HUES48 (cell line): Measurements from ENCODE around the gene MED27.

Source experiments
- H3K27ac ChIP-seq: one replicate; pipeline ENCODE4 v1.7.0; 2013; ENCODE audit warnings: low read depth, low read length, inconsistent platforms
- H3K27me3 ChIP-seq: 2 replicates; pipeline ENCODE4 v1.6.1; 2013; ENCODE audit warnings: mild to moderate bottlenecking, low read length; ENCODE audit not compliant: control insufficient read depth, insufficient read depth
- H3K36me3 ChIP-seq: 2 replicates; pipeline ENCODE4 v1.6.1; 2013; ENCODE audit warnings: low read length; ENCODE audit not compliant: control insufficient read depth, insufficient read depth
- H3K4me1 ChIP-seq: 2 replicates; pipeline ENCODE4 v1.6.1; 2013; ENCODE audit warnings: mild to moderate bottlenecking, low read length; ENCODE audit not compliant: control insufficient read depth, insufficient read depth
- H3K4me3 ChIP-seq: 2 replicates; pipeline ENCODE4 v1.5.1; 2013; ENCODE audit warnings: mild to moderate bottlenecking, low read depth, low read length
- H3K9ac ChIP-seq: 2 replicates; pipeline ENCODE4 v1.6.1; 2013; ENCODE audit warnings: mild to moderate bottlenecking, low read depth, low read length, moderate library complexity
- H3K9me3 ChIP-seq: 2 replicates; pipeline ENCODE4 v1.6.1; 2013; ENCODE audit warnings: low read length; ENCODE audit not compliant: control insufficient read depth, insufficient read depth

MED27 gene

DNA sequence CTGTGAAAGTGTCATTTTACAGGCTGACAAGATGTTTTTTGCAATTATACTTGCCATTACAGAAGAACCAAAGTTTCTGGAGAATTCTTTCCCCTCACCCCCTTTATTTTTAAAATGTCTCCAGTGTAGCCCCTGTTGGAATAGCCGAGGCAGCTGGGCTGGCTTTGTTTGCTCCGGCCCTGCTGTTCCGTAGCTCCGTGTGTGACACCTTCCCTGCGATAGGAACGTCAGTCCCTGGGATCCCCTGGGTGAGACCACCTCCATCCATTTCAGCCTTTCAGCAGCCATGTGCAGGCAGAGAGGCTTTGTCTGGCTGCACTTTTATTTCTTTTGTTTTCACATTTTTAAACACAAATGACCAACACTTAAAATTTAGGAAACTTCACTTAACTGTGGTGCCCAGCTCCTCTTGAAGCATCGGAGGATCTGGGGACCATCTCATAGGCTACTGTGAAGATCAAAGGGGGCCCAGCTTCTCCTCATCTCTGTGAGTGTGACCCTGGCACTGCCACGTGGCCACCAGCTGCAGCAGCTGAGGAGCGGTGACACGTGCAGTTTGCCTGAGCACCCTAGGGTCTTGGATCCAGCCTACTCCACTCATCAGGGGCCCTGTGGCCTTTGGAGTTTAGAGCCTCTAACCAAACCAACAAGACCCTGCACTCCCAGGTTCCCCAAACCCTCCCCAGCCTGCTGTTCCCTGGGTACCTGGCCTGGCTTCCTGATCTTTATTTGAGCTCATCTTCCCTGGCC, 214.0 kb downstream of the MED27 start:
- Histone ChIP-seq H3K27me3 (no peaks in the 10 kb centered on the region), H3K4me3 (no peak overlapping the region), H3K9me3 (no peaks in the 10 kb centered on the region), H3K4me1 (peaks cover 13% of the 10 kb centered on the region), H3K27ac (no peak overlapping the region), H3K9ac (no peak overlapping the region), H3K36me3 (peaks cover 14% of the 10 kb centered on the region)

DNA sequence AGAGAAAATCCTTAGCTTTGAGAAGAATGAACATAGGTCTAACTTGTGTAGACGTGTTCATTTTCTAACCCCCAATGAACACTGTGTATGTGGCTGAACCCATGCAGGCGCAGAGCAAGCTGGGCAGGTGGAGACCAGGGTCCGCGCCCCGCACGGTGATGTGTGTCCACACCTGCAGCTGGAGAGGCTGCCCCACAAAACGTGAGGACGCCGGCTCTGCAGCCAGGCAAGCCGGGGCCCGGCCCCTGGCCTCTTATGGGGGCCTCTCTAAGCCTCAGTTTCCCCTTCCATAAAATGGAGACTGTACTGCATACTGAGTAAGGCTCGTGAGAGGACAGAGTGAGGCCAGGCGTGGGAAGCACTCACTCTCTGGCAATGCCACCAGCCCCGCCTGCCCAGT, 215.1 kb downstream of the MED27 start:
- no peak overlapping the region for H3K27ac ChIP-seq

DNA sequence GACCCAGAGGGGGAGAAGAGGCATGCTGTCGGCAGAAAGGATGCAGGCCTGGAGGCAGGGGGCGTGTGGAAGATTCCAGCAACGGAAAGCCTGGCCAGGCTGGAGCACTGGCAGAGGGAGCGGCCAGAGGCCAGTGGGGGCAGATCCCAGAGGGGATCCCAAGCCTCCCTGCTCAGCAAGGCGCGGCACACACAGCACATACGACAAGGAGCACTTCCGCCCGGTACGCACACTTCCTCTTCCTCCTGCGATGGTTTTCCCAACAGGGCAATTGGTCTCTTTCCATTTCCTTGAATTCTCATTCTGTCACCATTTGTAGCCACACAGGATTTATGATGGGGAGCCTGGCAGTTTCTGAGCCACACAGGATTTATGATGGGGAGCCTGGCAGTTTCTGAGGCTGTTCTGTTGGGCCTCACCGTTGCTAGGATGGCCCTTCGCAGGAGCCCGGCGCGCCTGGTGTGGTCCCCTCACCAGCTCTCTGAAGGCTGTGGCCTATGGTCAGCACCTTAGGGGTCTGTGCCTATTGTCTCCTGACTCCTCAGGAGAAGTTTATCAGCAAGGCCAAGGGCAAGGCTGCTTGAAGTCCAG, 216.3 kb downstream of the MED27 start:
- Histone ChIP-seq H3K9me3 (no peaks in the 10 kb centered on the region), H3K27me3 (no peaks in the 10 kb centered on the region), H3K9ac (no peak overlapping the region), H3K4me3 (no peak overlapping the region), H3K36me3 (peaks cover 23% of the 10 kb centered on the region), H3K4me1 (no peaks in the 10 kb centered on the region), H3K27ac (no peak overlapping the region)

More for the DNA sequence above, 215.1 kb downstream of the MED27 start:
- Histone ChIP-seq H3K27me3 (no peaks in the 10 kb centered on the region), H3K9me3 (no peaks in the 10 kb centered on the region), H3K36me3 (peaks cover 23% of the 10 kb centered on the region), H3K9ac (no peak overlapping the region), H3K4me1 (peaks cover 9% of the 10 kb centered on the region), H3K4me3 (no peak overlapping the region)

DNA sequence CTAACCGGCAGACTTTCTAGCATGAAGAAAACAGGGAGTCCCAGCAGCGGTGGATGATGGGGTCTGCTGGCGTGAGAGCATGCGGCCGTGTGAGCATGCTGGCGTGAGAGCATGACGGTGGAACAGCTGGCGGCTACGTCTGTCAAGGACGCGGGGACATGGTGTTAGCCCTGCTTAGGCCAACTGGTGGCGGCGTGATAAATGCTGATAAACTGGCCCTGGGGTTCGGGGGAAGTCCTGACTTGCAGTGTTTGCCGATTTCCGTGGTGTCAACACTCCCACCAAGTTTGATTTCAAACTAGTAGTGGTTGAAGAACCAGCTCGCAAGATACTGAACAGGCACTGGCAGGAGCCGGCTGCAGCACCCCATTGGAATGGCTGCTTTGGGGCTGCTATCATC, 217.4 kb downstream of the MED27 start:
- H3K9me3 ChIP-seq = no peaks in the 10 kb centered on the region
- peaks cover 23% of the 10 kb centered on the region for H3K36me3 ChIP-seq
- no peak overlapping the region for H3K27ac ChIP-seq
- no peaks in the 10 kb centered on the region for H3K27me3 ChIP-seq
- no peaks in the 10 kb centered on the region for H3K4me1 ChIP-seq
- H3K4me3 ChIP-seq = no peak overlapping the region
- no peak overlapping the region for H3K9ac ChIP-seq

DNA sequence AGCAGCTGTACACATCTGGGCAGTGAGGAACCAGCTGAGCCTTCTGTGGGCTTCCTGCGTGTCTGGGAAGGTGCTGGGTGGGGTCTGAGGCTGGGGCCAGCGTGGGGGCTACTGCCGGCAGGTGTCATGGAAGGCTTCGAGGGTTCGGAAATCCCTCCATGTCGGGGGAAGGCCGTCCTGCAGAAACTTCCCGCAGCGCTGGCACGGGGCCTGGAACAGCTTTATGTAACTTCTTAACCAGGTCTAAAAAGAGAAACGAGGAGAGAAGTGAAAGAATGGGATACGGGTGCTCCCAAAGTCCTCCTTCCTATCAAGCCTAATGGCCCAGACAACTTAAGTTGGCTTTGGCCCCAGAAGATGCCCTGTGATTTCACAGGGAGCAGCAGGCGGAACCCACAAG, 219.2 kb downstream of the MED27 start:
- peaks cover 23% of the 10 kb centered on the region for H3K36me3 ChIP-seq
- no peak overlapping the region for H3K9ac ChIP-seq
- no peak overlapping the region for H3K27ac ChIP-seq
- no peaks in the 10 kb centered on the region for H3K9me3 ChIP-seq
- no peaks in the 10 kb centered on the region for H3K27me3 ChIP-seq
- no peak overlapping the region for H3K4me3 ChIP-seq
- peaks cover 3% of the 10 kb centered on the region; the same call in 1 of the 2 replicates for H3K4me1 ChIP-seq

DNA sequence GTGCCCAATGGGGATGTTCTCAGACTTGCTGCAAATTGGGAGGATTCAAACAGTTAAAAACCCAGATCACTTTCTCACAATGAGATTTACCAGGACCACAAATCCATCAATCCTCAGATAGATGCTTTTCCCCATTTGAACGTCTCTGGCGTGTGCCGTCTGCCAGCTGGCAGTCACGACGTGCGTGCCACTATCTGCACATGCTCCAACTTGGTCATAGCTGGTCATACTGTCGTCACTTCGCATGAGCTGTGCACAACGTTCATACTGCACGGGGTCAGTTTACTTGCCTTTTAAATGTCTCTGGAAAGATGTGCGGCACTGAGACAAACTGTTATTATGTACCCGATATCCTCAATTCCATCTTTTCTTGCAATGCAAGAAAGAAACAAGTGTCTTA, 221.5 kb downstream of the MED27 start:
- H3K4me1 ChIP-seq = peaks cover 6% of the 10 kb centered on the region; the same call in 1 of the 2 replicates
- H3K4me3 ChIP-seq = no peak overlapping the region
- H3K27me3 ChIP-seq = no peaks in the 10 kb centered on the region
- H3K9ac ChIP-seq = no peak overlapping the region
- H3K36me3 ChIP-seq = peaks cover 23% of the 10 kb centered on the region
- H3K9me3 ChIP-seq = no peaks in the 10 kb centered on the region
- H3K27ac ChIP-seq = no peak overlapping the region

DNA sequence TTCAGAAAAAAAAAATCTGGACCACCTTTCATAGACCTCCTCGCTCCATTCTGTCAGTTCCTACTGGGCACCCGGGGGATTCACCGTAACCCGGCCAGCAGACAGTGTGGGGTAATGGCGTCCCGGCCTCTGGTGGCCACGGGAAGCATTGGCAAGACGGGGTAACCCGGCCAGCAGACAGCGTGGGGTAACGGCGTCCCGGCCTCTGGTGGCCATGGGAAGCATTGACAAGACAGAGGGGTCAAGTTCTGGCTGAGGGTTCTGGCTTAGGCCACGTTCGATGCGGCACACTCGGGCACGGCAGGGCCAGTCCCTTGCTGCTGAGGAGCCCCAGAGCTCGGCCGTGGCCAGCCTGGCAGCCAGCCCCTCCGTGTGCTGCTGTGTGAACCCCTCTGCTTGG, 223.6 kb downstream of the MED27 start:
- peaks cover 13% of the 10 kb centered on the region for H3K36me3 ChIP-seq
- no peaks in the 10 kb centered on the region for H3K27me3 ChIP-seq
- H3K27ac ChIP-seq = no peak overlapping the region
- no peak overlapping the region for H3K9ac ChIP-seq
- no peak overlapping the region for H3K4me3 ChIP-seq
- H3K9me3 ChIP-seq = no peaks in the 10 kb centered on the region
- H3K4me1 ChIP-seq = peaks cover 6% of the 10 kb centered on the region; the same call in 1 of the 2 replicates

DNA sequence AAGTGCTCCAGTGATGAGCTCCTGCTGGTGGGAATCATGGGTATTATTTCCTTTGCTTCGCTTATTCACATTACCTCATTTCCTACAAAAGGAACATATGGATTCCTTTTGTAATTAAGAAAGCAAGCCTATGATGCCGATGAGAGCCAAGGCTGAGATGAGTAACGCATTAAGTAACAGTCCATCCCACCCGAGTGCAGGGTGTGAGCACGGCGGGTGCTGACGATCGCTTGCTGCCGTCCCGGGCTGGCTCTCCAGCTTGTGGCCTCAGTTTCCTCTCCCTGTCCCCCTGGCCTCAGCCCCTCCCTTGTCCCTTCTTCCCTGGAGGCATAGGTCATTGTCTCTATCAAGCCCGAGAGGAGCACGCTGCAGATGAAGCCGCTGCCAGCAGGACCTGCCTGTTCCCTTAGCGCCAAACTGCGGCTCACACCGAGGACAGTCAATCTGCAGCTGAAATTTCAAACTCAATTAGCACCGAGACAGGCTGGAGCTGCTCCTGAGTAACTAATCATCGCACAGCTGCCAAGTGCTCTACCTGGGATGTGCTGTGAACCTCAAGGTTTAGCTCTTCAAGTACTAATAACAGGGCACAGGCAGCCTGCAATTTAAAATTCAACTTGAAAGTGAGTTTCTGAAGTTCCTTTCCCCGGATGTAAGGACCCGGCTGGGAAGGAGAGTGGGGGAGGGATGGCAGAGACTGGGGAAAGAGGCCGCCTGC, 224.6 kb downstream of the MED27 start:
- Histone ChIP-seq H3K9ac (no peak overlapping the region), H3K4me3 (no peak overlapping the region), H3K9me3 (no peaks in the 10 kb centered on the region), H3K4me1 (peaks cover 6% of the 10 kb centered on the region; the same call in 1 of the 2 replicates), H3K27me3 (no peaks in the 10 kb centered on the region), H3K27ac (no peak overlapping the region), H3K36me3 (peaks cover 3% of the 10 kb centered on the region; the same call in 1 of the 2 replicates)

DNA sequence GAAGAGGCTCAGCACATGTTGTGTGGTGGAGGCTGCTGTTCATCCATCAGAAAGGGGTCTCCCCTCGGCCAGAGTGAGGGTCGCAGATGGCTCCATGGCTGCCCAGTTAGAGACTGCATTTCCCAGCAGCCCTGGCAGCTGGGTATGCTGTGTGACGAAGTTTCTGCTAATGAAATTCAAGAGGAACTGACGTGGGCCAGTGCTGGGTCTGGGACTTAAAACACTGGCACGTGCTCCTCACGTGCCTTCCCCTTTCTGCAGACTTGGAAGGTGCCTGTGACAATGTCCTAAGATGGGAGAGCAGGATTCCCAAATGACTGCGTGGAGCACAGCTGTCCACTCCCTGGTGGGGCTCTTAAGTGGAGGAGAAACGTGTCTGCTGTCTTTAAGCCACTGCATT, 225.3 kb downstream of the MED27 start:
- Histone ChIP-seq H3K27me3 (no peaks in the 10 kb centered on the region), H3K4me1 (peaks cover 6% of the 10 kb centered on the region; the same call in 1 of the 2 replicates), H3K9me3 (no peaks in the 10 kb centered on the region), H3K9ac (no peak overlapping the region), H3K4me3 (no peak overlapping the region), H3K36me3 (no peaks in the 10 kb centered on the region), H3K27ac (no peak overlapping the region)

DNA sequence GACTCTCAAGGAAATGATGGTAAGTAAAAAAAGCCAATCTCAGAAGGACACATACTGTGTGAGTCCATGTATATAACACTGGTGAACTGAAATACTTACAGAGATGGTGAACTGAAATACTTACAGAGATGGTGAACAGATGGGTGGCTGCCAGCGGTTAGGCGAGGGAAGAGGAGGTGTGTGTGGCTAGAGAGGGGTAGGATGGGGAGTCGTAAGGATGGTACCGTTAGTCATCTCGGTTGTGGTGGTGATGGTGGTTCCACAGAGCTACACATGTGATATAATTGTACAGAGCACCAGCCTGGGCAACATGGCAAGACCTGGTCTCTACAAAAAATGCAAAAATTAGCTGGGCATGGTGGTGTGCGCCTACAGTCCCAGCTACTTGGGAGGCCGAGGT, 226.2 kb downstream of the MED27 start:
- no peaks in the 10 kb centered on the region for H3K27me3 ChIP-seq
- no peak overlapping the region for H3K9ac ChIP-seq
- H3K4me3 ChIP-seq = no peak overlapping the region
- no peaks in the 10 kb centered on the region for H3K36me3 ChIP-seq
- H3K9me3 ChIP-seq = no peaks in the 10 kb centered on the region
- H3K4me1 ChIP-seq = peaks cover 6% of the 10 kb centered on the region; the same call in 1 of the 2 replicates
- H3K27ac ChIP-seq = no peak overlapping the region

DNA sequence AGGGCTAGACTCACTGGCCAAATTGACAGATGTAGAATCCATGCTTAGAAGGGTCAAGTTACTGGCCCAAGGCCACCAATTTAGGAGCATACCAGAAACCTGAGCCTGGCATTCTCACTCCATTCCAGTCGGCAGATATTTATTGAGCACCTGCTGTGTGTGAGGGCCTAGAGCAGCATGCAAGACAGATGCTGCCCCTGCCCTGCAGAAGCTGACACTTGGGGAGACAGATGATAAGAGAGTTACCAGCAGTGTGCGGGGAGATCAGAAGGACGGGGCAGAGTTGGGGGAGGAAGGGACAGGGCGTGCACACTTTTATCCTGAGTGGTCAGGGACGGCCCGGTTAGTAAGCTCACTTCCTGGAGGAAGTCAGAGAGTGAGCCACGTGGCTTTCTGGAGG, 228.3 kb downstream of the MED27 start:
- peaks cover 6% of the 10 kb centered on the region; the same call in 1 of the 2 replicates for H3K4me1 ChIP-seq
- no peaks in the 10 kb centered on the region for H3K27me3 ChIP-seq
- no peak overlapping the region for H3K27ac ChIP-seq

More for the DNA sequence above, 228.3 kb downstream of the MED27 start:
- Histone ChIP-seq H3K9ac (no peak overlapping the region), H3K36me3 (no peaks in the 10 kb centered on the region), H3K9me3 (no peaks in the 10 kb centered on the region), H3K4me3 (no peak overlapping the region)
